ENCODE data around the gene WTAP. TPM values are rescaled to one million over a fixed set of nuclear protein-coding genes. Genes with fewer than 3 reads are reported as not detected.
"Not testable (repeated sequence)": the region's sequence is repeated elsewhere in the genome, so short reads cannot be mapped to it uniquely, and the experiment has no call there.

The WTAP gene
- total RNA-seq, 1 donor from 2014 or later, result 108 TPM

GRCh38 chr6:159686703-159687102 lies 40.6 kb upstream of the WTAP start:
- Mint-ChIP-seq H3K9me3 (no peaks in the 10 kb centered on the region), H3K27ac (no peak overlapping the region), H3K4me3 (no peak overlapping the region), H3K27me3 (no peaks in the 10 kb centered on the region), H3K4me1 (ENCODE audit: unreplicated experiment) (peaks cover 10% of the 10 kb centered on the region), H3K36me3 (peaks cover 34% of the 10 kb centered on the region)
- TF ChIP-seq CTCF (conservative IDR thresholded peaks at IDR 0.05), result no peak
- no peak for DNase-seq (ENCODE audit: extremely low spot score, unreplicated experiment)

- Mint-ChIP-seq H3K9me3 (no peaks in the 10 kb centered on the region), H3K4me3 (no peak overlapping the region), H3K27me3 (no peaks in the 10 kb centered on the region), H3K4me1 (ENCODE audit: unreplicated experiment) (peaks cover 13% of the 10 kb centered on the region), H3K36me3 (peaks cover 30% of the 10 kb centered on the region), H3K27ac (no peak overlapping the region)
- peak; percentile 27 for TF ChIP-seq CTCF (conservative IDR thresholded peaks at IDR 0.05)
- no peak for DNase-seq (ENCODE audit: extremely low spot score, unreplicated experiment)
Measured at GRCh38 chr6:159687341-159687740, 40.0 kb upstream of the WTAP start.

GRCh38 chr6:159688266-159688905 lies 38.9 kb upstream of the WTAP start:
- Mint-ChIP-seq H3K4me1 (ENCODE audit: unreplicated experiment) (peaks cover 13% of the 10 kb centered on the region), H3K27me3 (no peaks in the 10 kb centered on the region), H3K4me3 (no peak overlapping the region), H3K27ac (peak overlapping the region; percentile 1), H3K36me3 (peaks cover 29% of the 10 kb centered on the region), H3K9me3 (no peaks in the 10 kb centered on the region)
- no peak for TF ChIP-seq CTCF (conservative IDR thresholded peaks at IDR 0.05)
- no peak for DNase-seq (ENCODE audit: extremely low spot score, unreplicated experiment)

- Mint-ChIP-seq H3K27ac (peak overlapping the region; percentile 1), H3K27me3 (no peaks in the 10 kb centered on the region), H3K9me3 (no peaks in the 10 kb centered on the region), H3K4me3 (no peak overlapping the region), H3K36me3 (peaks cover 29% of the 10 kb centered on the region), H3K4me1 (ENCODE audit: unreplicated experiment) (peaks cover 16% of the 10 kb centered on the region)
- no peak for TF ChIP-seq CTCF (conservative IDR thresholded peaks at IDR 0.05)
- no peak for DNase-seq (ENCODE audit: extremely low spot score, unreplicated experiment)
Measured at GRCh38 chr6:159689001-159689400, 38.3 kb upstream of the WTAP start.

- H3K27me3 Mint-ChIP-seq; H3K27ac Mint-ChIP-seq; DNase-seq (ENCODE audit: extremely low spot score, unreplicated experiment); H3K4me3 Mint-ChIP-seq; H3K9me3 Mint-ChIP-seq: not testable (repeated sequence)
- H3K4me1 Mint-ChIP-seq (ENCODE audit: unreplicated experiment), result peaks cover 24% of the 10 kb centered on the region
- H3K36me3 Mint-ChIP-seq, result peaks cover 25% of the 10 kb centered on the region
Measured at GRCh38 chr6:159690135-159690534, 37.2 kb upstream of the WTAP start.

GRCh38 chr6:159691133-159691962 lies 36.0 kb upstream of the WTAP start:
- DNase-seq (ENCODE audit: extremely low spot score, unreplicated experiment), result no peak
- Mint-ChIP-seq H3K27ac (peak overlapping the region; percentile 54), H3K4me1 (ENCODE audit: unreplicated experiment) (peaks cover 24% of the 10 kb centered on the region), H3K36me3 (peaks cover 21% of the 10 kb centered on the region), H3K4me3 (peak overlapping the region; percentile 93), H3K9me3 (no peaks in the 10 kb centered on the region), H3K27me3 (no peaks in the 10 kb centered on the region)
- peak; percentile 80 for TF ChIP-seq CTCF (conservative IDR thresholded peaks at IDR 0.05)
